Endothelial cell (in vitro differentiated cells): ENCODE data around the gene FBXO47. TPM values are rescaled to one million over a fixed set of nuclear protein-coding genes. Genes with fewer than 3 reads are reported as not detected.

Source experiments
- DNase-seq: peaks from one replicate; pipeline ENCODE4 v3.0.0; 2021; ENCODE audit warnings: low spot score
- H3K27ac Mint-ChIP-seq: one replicate; pipeline ENCODE4 v1.8.0; 2021; ENCODE audit warnings: mixed read lengths, inconsistent platforms; ENCODE audit not compliant: unreplicated experiment
- H3K27me3 Mint-ChIP-seq: one replicate; pipeline ENCODE4 v1.8.0; 2021; ENCODE audit warnings: mild to moderate bottlenecking, moderate library complexity, mixed read lengths, inconsistent platforms; ENCODE audit not compliant: unreplicated experiment
- H3K36me3 Mint-ChIP-seq: one replicate; pipeline ENCODE4 v1.8.0; 2021; ENCODE audit warnings: mild to moderate bottlenecking, low read depth, mixed read lengths, inconsistent platforms; ENCODE audit not compliant: unreplicated experiment
- H3K4me1 Mint-ChIP-seq: one replicate; pipeline ENCODE4 v1.8.0; 2021; ENCODE audit warnings: mild to moderate bottlenecking, mixed read lengths, inconsistent platforms; ENCODE audit not compliant: unreplicated experiment
- H3K4me3 Mint-ChIP-seq: one replicate; pipeline ENCODE4 v1.8.0; 2021; ENCODE audit warnings: mild to moderate bottlenecking, mixed read lengths, inconsistent platforms; ENCODE audit not compliant: unreplicated experiment
- H3K9me3 Mint-ChIP-seq: one replicate; pipeline ENCODE4 v1.8.0; 2021; ENCODE audit warnings: mixed read lengths, inconsistent platforms; ENCODE audit not compliant: unreplicated experiment
- total RNA-seq: library from RNA; stranded (reverse); fragmentation: NEBNext Ultra II Directional; extraction: Animal tissue kit (Norgen Biotek cat#: 25700); gene quantifications from one replicate; pipeline ENCODE4 v1.2.1, GENCODE V29; 2021; ENCODE audit not compliant: unreplicated experiment
- TF ChIP-seq, protein P1 (sequence below): fragments of 200-600 bp; sonication (generic); IDR thresholded peaks from one replicate; pipeline ENCODE4 v1.5.0; 2021; ENCODE audit warnings: antibody characterized with exemption; ENCODE audit not compliant: unreplicated experiment

Gene FBXO47
- total RNA-seq, 1 donor from 2014 or later, result not detected

DNA sequence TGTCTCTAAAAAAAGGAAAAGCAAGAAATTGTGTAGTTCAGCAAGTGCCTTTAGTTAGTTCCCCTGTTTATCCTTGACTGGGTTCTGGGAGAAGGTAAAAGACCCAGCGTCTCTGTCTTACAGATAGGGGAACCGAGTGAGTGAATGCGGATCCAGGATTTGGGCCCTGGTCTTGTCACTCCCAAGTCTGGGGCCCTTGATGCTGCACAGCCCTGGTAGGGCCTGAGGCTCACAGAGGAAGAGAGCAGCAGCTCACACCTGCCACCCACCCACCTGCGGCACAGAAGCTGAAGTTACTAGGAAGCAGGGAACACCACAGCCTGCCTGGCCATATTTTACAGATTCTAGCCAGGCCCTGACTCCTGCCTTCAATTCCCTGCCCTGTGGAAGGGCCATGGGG lies 75.1 kb downstream of the FBXO47 start:
- H3K36me3 Mint-ChIP-seq, result peaks cover 22% of the 10 kb centered on the region
- no peak overlapping the region for H3K4me3 Mint-ChIP-seq
- H3K27me3 Mint-ChIP-seq, result peaks cover 6% of the 10 kb centered on the region
- H3K4me1 Mint-ChIP-seq, result peaks cover 11% of the 10 kb centered on the region
- DNase-seq, result no peak
- no peaks in the 10 kb centered on the region for H3K9me3 Mint-ChIP-seq
- TF ChIP-seq, protein P1, sequence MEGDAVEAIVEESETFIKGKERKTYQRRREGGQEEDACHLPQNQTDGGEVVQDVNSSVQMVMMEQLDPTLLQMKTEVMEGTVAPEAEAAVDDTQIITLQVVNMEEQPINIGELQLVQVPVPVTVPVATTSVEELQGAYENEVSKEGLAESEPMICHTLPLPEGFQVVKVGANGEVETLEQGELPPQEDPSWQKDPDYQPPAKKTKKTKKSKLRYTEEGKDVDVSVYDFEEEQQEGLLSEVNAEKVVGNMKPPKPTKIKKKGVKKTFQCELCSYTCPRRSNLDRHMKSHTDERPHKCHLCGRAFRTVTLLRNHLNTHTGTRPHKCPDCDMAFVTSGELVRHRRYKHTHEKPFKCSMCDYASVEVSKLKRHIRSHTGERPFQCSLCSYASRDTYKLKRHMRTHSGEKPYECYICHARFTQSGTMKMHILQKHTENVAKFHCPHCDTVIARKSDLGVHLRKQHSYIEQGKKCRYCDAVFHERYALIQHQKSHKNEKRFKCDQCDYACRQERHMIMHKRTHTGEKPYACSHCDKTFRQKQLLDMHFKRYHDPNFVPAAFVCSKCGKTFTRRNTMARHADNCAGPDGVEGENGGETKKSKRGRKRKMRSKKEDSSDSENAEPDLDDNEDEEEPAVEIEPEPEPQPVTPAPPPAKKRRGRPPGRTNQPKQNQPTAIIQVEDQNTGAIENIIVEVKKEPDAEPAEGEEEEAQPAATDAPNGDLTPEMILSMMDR, result no peak
- peak overlapping the region; percentile 45 for H3K27ac Mint-ChIP-seq

DNA sequence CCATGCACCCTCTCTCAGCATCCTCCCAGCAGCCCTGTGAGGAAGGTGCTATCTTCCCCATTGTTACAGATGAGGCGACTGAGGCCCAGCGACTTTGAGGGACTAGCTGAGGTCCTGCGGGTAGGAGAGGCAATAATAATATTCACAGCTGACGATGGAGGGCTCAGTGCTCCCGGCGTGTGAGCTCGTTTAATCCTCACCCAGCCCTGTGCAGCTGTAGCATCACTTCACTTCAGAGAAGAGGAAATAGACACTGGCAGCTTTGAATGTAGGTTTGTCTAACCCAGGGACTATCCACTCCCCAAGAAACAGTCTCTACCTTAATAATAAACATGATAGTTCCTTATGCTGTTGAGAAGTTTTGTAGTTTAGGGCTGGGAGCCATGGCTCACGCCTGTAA lies 75.8 kb downstream of the FBXO47 start:
- TF ChIP-seq, protein P1, result no peak
- Mint-ChIP-seq H3K4me1 (peaks cover 11% of the 10 kb centered on the region), H3K36me3 (peaks cover 22% of the 10 kb centered on the region), H3K9me3 (no peaks in the 10 kb centered on the region), H3K4me3 (no peak overlapping the region), H3K27ac (peak overlapping the region; percentile 45), H3K27me3 (peaks cover 6% of the 10 kb centered on the region)
- no peak for DNase-seq

DNA sequence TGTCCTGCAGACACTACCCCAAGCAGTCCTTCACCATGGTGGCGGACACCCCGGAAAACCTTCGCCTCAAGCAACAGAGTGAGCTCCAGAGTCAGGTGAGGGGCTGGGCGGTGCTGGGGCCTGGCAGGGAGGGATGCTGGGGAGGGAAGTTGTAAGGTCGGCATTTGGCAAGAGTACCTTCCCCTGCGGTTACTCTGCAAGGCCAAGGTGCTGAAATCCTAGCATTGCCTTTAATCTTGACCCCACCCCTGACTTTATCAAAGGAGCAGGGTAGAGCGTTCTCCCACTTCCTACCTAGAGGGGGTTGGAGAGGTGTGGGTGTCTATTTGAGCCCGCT lies 76.8 kb downstream of the FBXO47 start:
- Mint-ChIP-seq H3K4me3 (no peak overlapping the region), H3K36me3 (peaks cover 24% of the 10 kb centered on the region), H3K27me3 (peaks cover 6% of the 10 kb centered on the region), H3K27ac (no peak overlapping the region), H3K4me1 (peaks cover 20% of the 10 kb centered on the region), H3K9me3 (no peaks in the 10 kb centered on the region)
- TF ChIP-seq, protein P1, result no peak
- DNase-seq, result no peak

DNA sequence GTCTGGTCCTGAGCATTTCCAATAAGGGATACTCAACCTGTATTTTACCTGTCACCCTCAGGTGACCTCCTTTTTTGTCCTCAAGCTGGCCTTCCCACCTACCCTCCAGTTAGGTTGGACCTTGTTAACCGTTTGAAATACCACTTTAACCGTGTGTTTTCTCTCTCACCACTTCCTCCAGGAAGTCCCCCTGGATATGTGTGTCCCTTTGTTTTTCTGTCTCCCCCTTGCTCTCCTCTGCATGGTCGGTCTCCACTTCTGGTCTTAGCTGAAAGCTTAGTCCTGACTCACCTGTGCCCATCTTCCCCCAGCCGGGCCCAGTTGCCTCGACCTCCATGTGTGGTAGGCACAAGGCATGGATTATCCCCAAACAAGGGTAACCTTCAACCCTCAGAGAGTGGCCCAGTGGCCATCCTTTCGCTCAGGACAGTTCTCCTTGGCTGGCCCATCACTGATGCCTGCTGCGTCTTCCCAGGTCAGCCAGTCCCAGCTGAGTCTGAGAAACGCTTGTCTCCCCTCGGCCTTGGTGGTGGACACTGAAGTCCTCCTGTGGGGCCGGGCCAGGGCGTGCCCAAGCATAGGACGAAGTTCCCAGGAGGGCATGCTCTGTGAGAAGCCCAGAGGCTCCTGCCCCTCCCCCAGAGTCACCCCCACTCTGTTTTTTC lies 77.3 kb downstream of the FBXO47 start:
- no peak overlapping the region for H3K27ac Mint-ChIP-seq
- H3K36me3 Mint-ChIP-seq, result peaks cover 24% of the 10 kb centered on the region
- TF ChIP-seq, protein P1, result no peak
- H3K4me3 Mint-ChIP-seq, result no peak overlapping the region
- no peak for DNase-seq
- no peaks in the 10 kb centered on the region for H3K9me3 Mint-ChIP-seq
- H3K4me1 Mint-ChIP-seq, result peaks cover 25% of the 10 kb centered on the region
- H3K27me3 Mint-ChIP-seq, result peaks cover 6% of the 10 kb centered on the region

DNA sequence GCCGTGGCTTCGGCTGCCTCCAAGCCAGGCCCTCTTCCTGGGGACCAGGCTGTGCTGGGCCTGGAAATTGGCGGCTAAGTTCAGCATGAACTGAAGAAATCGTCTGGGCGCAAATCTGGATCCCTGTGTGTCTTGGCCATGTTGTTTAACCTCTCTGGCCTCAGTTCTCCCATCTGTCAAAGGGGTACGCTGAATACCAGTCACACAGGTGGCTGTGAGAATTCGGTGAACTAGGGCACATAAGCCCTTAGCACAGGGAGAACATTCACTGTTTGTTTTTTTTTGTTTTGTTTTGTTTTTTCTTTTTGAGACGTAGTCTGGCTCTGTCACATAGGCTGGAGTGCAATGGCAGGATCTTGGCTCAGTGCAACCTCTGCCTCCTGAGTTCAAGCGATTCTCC lies 78.4 kb downstream of the FBXO47 start:
- Mint-ChIP-seq H3K27ac (peak overlapping the region; percentile 10), H3K27me3 (peaks cover 4% of the 10 kb centered on the region), H3K9me3 (no peaks in the 10 kb centered on the region), H3K4me1 (peaks cover 27% of the 10 kb centered on the region), H3K4me3 (peak overlapping the region; percentile 18), H3K36me3 (peaks cover 21% of the 10 kb centered on the region)
- TF ChIP-seq, protein P1, result no peak
- DNase-seq, result no peak
